ENCODE results near the gene LRFN2. TPM values are rescaled to one million over a fixed set of nuclear protein-coding genes. Genes with fewer than 3 reads are reported as not detected.

Gene LRFN2
- total RNA-seq, 1 donor from 2014 or later: not detected

DNA sequence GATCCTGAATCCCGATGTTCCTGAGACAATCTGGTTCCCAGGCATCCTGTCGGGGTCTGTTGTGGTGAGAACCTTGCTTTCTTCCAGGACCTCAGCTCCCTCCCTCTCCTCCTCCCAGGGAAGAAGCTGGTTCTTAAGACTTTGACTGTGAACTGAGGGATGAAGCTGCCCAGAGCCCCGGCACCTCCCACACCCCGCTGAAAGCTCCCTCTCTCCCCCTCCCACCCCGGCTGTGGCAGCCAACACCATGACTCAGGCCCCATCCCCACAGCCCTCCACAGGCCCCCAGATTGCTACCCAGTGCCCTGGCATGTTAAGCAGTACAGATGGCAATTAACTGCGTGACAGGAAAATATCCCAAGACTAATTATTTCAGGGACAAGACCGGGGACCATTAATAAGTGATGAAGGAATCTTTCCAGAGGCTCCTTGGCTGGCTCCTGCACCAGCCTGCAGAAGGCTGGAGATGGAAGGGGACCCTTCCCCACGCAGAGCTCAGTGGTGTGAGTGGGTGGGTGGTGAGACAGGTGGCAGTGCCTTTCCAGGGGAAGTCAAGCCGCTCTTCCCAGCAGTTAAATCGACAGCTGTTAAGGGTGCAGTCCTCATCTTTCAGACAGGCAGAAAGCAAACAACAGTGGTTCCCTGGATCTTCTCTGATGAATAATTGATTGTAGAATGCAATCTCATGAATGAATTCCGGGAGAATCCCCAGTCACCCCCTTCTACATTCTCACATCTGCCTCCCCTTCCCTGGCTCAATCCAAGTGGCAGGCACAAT lies 237.9 kb downstream of the LRFN2 start:
- Mint-ChIP-seq H3K4me1 (no peaks in the 10 kb centered on the region), H3K4me3 (no peak overlapping the region), H3K27me3 (no peaks in the 10 kb centered on the region), H3K9me3 (no peaks in the 10 kb centered on the region), H3K36me3 (ENCODE audit: low read depth) (no peaks in the 10 kb centered on the region), H3K27ac (no peak overlapping the region)
- ChIA-PET POLR2A (no interaction called here), CTCF (no interaction called here)
- intact Hi-C loops (cut with micrococcal nuclease): no loop called here
- DNase-seq (no peak), ATAC-seq (ENCODE audit: low read depth) (no peak)
- TF ChIP-seq CTCF (IDR thresholded peaks at IDR 0.05): no peak

DNA sequence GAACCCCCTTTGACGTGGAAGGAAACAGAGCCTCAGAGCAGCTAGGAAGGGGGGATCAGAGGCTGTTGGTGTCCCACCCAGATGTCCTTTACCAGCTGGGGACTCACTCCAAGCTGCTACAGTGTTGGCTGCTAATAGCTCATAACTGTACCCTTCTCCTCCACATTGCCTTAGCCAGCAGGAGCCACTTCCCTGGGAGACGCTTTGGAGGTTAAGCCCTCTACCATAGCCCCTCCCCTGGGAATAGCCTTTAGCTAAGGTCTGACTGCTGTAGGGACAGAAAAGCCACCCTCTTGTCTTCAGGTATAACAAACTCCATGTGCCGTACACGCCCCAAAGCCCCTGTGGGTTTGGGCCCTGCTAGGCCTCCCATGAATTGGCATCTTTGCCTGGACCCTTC lies 238.6 kb downstream of the LRFN2 start:
- DNase-seq (no peak), ATAC-seq (ENCODE audit: low read depth) (no peak)
- intact Hi-C loops (cut with micrococcal nuclease): no loop called here
- Mint-ChIP-seq H3K4me3 (no peak overlapping the region), H3K4me1 (no peaks in the 10 kb centered on the region), H3K27me3 (no peaks in the 10 kb centered on the region), H3K9me3 (no peaks in the 10 kb centered on the region), H3K27ac (no peak overlapping the region), H3K36me3 (ENCODE audit: low read depth) (no peaks in the 10 kb centered on the region)
- no peak for TF ChIP-seq CTCF (IDR thresholded peaks at IDR 0.05)
- POLR2A ChIA-PET: no interaction called here
- CTCF ChIA-PET: no interaction called here

DNA sequence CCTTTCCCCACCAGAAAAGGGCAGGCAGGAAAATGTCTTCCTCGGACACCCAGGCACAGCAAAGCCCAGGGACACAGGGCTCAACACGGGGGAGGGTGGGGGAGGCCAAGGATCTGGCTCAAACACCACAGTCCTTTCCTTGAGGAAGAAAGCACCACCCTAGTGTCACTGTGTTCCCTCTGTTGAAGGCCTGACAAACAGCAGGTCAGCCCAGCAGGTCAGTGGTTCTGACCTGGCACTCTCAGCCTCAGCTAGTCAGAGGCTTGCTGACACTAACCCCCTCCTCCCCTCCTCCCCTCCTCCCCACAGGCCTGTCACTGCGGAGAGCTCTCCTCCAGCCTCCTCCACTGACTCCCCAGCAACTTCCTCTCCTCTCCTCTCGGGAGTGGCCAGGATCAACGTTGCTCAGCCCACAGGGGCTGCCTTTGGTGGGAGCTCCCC lies 239.6 kb downstream of the LRFN2 start:
- no peaks in the 10 kb centered on the region for H3K36me3 Mint-ChIP-seq (ENCODE audit: low read depth)
- ChIA-PET CTCF (no interaction called here), POLR2A (no interaction called here)
- no peaks in the 10 kb centered on the region for H3K4me1 Mint-ChIP-seq
- DNase-seq (no peak), ATAC-seq (ENCODE audit: low read depth) (no peak)
- no peak overlapping the region for H3K27ac Mint-ChIP-seq
- no peak overlapping the region for H3K4me3 Mint-ChIP-seq
- no peak for TF ChIP-seq CTCF (IDR thresholded peaks at IDR 0.05)
- no peaks in the 10 kb centered on the region for H3K9me3 Mint-ChIP-seq
- intact Hi-C loops (cut with micrococcal nuclease): no loop called here
- no peaks in the 10 kb centered on the region for H3K27me3 Mint-ChIP-seq

DNA sequence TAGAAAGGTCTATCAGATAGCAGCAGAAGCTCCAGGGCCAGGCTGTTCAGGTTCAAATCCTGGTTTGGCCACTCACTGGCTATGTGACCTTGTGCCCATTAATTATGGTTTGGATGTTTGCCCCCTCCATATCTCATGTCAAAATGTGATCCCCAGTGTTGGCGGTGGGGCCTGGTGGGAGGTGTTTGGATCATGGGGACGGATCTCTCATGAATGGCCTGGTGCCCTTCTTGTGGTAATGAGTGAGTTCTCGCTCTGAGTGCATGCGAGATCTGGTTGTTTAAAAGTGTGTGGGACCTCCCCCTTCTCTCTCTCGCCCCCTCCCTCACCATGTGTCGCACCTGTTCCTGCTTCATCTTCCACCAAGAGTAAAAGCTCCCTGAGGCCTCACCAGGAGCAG lies 240.9 kb downstream of the LRFN2 start:
- DNase-seq: no peak
- ChIA-PET POLR2A (no interaction called here), CTCF (no interaction called here)
- H3K27ac Mint-ChIP-seq: no peak overlapping the region
- no peaks in the 10 kb centered on the region for H3K9me3 Mint-ChIP-seq
- no peak overlapping the region for H3K4me3 Mint-ChIP-seq
- no peaks in the 10 kb centered on the region for H3K27me3 Mint-ChIP-seq
- ATAC-seq (ENCODE audit: low read depth): no peak
- no peaks in the 10 kb centered on the region for H3K36me3 Mint-ChIP-seq (ENCODE audit: low read depth)
- TF ChIP-seq CTCF (IDR thresholded peaks at IDR 0.05): no peak
- no peaks in the 10 kb centered on the region for H3K4me1 Mint-ChIP-seq
- intact Hi-C loops (cut with micrococcal nuclease): no loop called here

- ATAC-seq (ENCODE audit: low read depth): no peak
- H3K36me3 Mint-ChIP-seq (ENCODE audit: low read depth): no peaks in the 10 kb centered on the region
- H3K4me1 Mint-ChIP-seq: no peaks in the 10 kb centered on the region
- no peak for TF ChIP-seq CTCF (IDR thresholded peaks at IDR 0.05)
- DNase-seq: no peak
- intact Hi-C loops (cut with micrococcal nuclease): no loop called here
- H3K27ac Mint-ChIP-seq: no peak overlapping the region
- ChIA-PET CTCF (interaction anchor here (0.6 kb wide), 1 partner anchor 505 kb away, joined by 3 read pairs; no protein-coding TSS in a partner anchor), POLR2A (no interaction called here)
- no peak overlapping the region for H3K4me3 Mint-ChIP-seq
- no peaks in the 10 kb centered on the region for H3K27me3 Mint-ChIP-seq
- H3K9me3 Mint-ChIP-seq: no peaks in the 10 kb centered on the region
Observed at GRCh38 chr6:40344566-40345167, 242.5 kb downstream of the LRFN2 start.

All from activated B cell treated with CpG ODN at 0.5 μM for 24 hours (primary cell).